NCI-H2029 (cell line): ENCODE results near the gene LRRIQ1.
"Not testable (repeated sequence)": the region's sequence is repeated elsewhere in the genome, so short reads cannot be mapped to it uniquely, and the experiment has no call there.

Experiments used
- DNase-seq: peaks from one replicate; lab custom pipeline; 2025; lab: John Stamatoyannopoulos, UW

LRRIQ1 gene

GRCh38 chr12:85036234-85036707 is at the start of gene LRRIQ1, which contains the start of gene TSPAN19:
TSS of gene LRRIQ1 (plus strand) at chr12:85036351. CDS start at chr12:85038177, 1,826 bp downstream.
TSS of gene TSPAN19 (minus strand) at chr12:85036277. CDS start at chr12:85029946, 6,331 bp downstream.
- DNase-seq: peak; percentile 77

GRCh38 chr12:84986586-84986985 is 49.6 kb upstream of the LRRIQ1 start:
- no peak for DNase-seq

- no peak for DNase-seq
Measured at GRCh38 chr12:84994426-84994825, 41.7 kb upstream of the LRRIQ1 start.

GRCh38 chr12:84995641-84996040 is 40.5 kb upstream of the LRRIQ1 start:
- no peak for DNase-seq

GRCh38 chr12:84996759-84997158 is 39.4 kb upstream of the LRRIQ1 start:
- no peak for DNase-seq

GRCh38 chr12:84998341-84998740 is 37.8 kb upstream of the LRRIQ1 start:
- no peak for DNase-seq

- DNase-seq: no peak
Measured at GRCh38 chr12:85000729-85001128, 35.4 kb upstream of the LRRIQ1 start.

- no peak for DNase-seq
Measured at GRCh38 chr12:85002778-85003296, 33.3 kb upstream of the LRRIQ1 start.

- no peak for DNase-seq
Measured at GRCh38 chr12:85004204-85004603, 31.9 kb upstream of the LRRIQ1 start.

- not testable (repeated sequence) for DNase-seq
Measured at GRCh38 chr12:85005047-85005446, 31.1 kb upstream of the LRRIQ1 start.

- no peak for DNase-seq
Measured at GRCh38 chr12:85005615-85006014, 30.5 kb upstream of the LRRIQ1 start.

- no peak for DNase-seq
Measured at GRCh38 chr12:85006206-85006605, 29.9 kb upstream of the LRRIQ1 start.

GRCh38 chr12:85007836-85008235 is 28.3 kb upstream of the LRRIQ1 start:
- DNase-seq: no peak

GRCh38 chr12:85016413-85016812 is 19.7 kb upstream of the LRRIQ1 start:
- DNase-seq: no peak

GRCh38 chr12:85017133-85017532 is 19.0 kb upstream of the LRRIQ1 start:
- DNase-seq: no peak

GRCh38 chr12:85017618-85018017 is 18.5 kb upstream of the LRRIQ1 start:
- DNase-seq: no peak

- no peak for DNase-seq
Measured at GRCh38 chr12:85018098-85018497, 18.1 kb upstream of the LRRIQ1 start.

GRCh38 chr12:85029456-85029855 is 6.7 kb upstream of the LRRIQ1 start:
- DNase-seq: peak; percentile 11

- DNase-seq: no peak
Measured at GRCh38 chr12:85036733-85037132, 582 bp downstream of the LRRIQ1 start.

- DNase-seq: no peak
Measured at GRCh38 chr12:85041395-85041794, 5.2 kb downstream of the LRRIQ1 start.

- DNase-seq: no peak
Measured at GRCh38 chr12:85043829-85044228, 7.7 kb downstream of the LRRIQ1 start.

- DNase-seq: peak; percentile 19
Measured at GRCh38 chr12:85057370-85057963, 21.3 kb downstream of the LRRIQ1 start.

- no peak for DNase-seq
Measured at GRCh38 chr12:85058339-85058738, 22.2 kb downstream of the LRRIQ1 start.

- DNase-seq: no peak
Measured at GRCh38 chr12:85059594-85059993, 23.4 kb downstream of the LRRIQ1 start.
